OCI-LY3 (cell line): Measurements from ENCODE around the gene ZNF22.

Experiments
- H2AFZ ChIP-seq: fragments of 200-600, 300-600 bp; shearing (Covaris generic); 2 replicates; pipeline ENCODE4 v1.6.0; 2014; ENCODE audit warnings: antibody characterized with exemption, low read depth, low read length
- H3K27ac ChIP-seq: fragments of 200-600, 300-600 bp; sonication (generic); 2 replicates; pipeline ENCODE4 v1.5.1; 2014; ENCODE audit warnings: mild to moderate bottlenecking, low read length, moderate library complexity, mixed read lengths
- H3K27me3 ChIP-seq: fragments of 200-600, 300-600 bp; sonication (generic); 2 replicates; pipeline ENCODE4 v1.6.1; 2014; ENCODE audit warnings: low read depth, low read length, mixed read lengths
- H3K36me3 ChIP-seq: fragments of 200-600, 300-600 bp; sonication (generic); replicated peaks from 2 replicates; pipeline ENCODE3; 2014; ENCODE audit warnings: low read depth, low read length, mixed read lengths
- H3K4me1 ChIP-seq: fragments of 300-600, 200-600 bp; sonication (generic); 2 replicates; pipeline ENCODE4 v1.6.1; 2014; ENCODE audit warnings: low read length, mixed read lengths
- H3K4me2 ChIP-seq: fragments of 200-600, 300-600 bp; sonication (generic); 2 replicates; pipeline ENCODE4 v1.6.1; 2014; ENCODE audit warnings: low read length, mixed read lengths
- H3K4me3 ChIP-seq: fragments of 300-600, 200-600 bp; sonication (generic); 2 replicates; pipeline ENCODE4 v1.5.1; 2014; ENCODE audit warnings: antibody characterized with exemption, mild to moderate bottlenecking, low read length, moderate library complexity
- H3K79me2 ChIP-seq: fragments of 300-600, 200-600 bp; shearing (Covaris generic); 2 replicates; pipeline ENCODE4 v1.6.1; 2014; ENCODE audit warnings: mild to moderate bottlenecking, low read length, mixed read lengths
- H3K9ac ChIP-seq: fragments of 300-600, 200-600 bp; shearing (Covaris generic); 2 replicates; pipeline ENCODE4 v1.6.0; 2014; ENCODE audit warnings: mild to moderate bottlenecking, low read length, moderate library complexity
- H3K9me3 ChIP-seq: fragments of 200-600, 300-600 bp; shearing (Covaris generic); 2 replicates; pipeline ENCODE4 v1.6.1; 2014; ENCODE audit warnings: low read length, mixed read lengths; ENCODE audit not compliant: insufficient read depth
- H4K20me1 ChIP-seq: fragments of 200-600, 300-600 bp; sonication (generic); 2 replicates; pipeline ENCODE4 v1.6.1; 2016; ENCODE audit warnings: low read length, mixed read lengths; ENCODE audit not compliant: insufficient read depth
- EZH2phosphoT487 ChIP-seq: fragments of 200-600 bp; shearing (Covaris generic); IDR thresholded peaks from 2 replicates; pipeline ENCODE4 v1.6.1; 2018; ENCODE audit warnings: antibody characterized with exemption, mixed run types, low read depth
- TF ChIP-seq, protein P1 (sequence below): fragments of 200-600, 300-600 bp; sonication (generic); IDR thresholded peaks from 2 replicates; pipeline ENCODE4 v1.5.1; 2014; ENCODE audit warnings: antibody characterized with exemption, low read length, low read depth

Gene ZNF22

DNA sequence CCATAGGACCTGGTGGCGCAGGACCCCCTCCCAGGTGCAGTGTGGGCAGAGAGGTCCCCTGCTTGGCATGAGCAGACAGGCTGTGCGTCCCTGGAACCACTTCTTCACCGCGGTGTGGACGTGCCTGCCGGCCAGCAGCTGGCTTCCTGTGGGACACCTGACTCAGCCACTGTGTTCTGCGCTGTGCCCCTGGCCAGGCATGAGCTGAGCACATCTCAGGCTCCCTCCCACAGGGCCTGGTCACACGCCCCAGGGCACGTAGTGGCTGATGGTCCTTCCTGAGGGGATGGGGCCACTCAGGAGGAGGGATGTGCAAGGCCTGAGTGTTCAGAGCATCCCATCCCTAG is 18.6 kb upstream of the ZNF22 start:
- H3K4me1 ChIP-seq: peaks cover 39% of the 10 kb centered on the region
- H3K79me2 ChIP-seq: no peaks in the 10 kb centered on the region
- no peak overlapping the region for H3K27ac ChIP-seq
- no peaks in the 10 kb centered on the region for H3K9me3 ChIP-seq
- H3K27me3 ChIP-seq: no peaks in the 10 kb centered on the region
- H4K20me1 ChIP-seq: no peaks in the 10 kb centered on the region
- H2AFZ ChIP-seq: no peak overlapping the region
- no peak overlapping the region for H3K4me3 ChIP-seq
- no peak overlapping the region for H3K4me2 ChIP-seq
- H3K9ac ChIP-seq: no peak overlapping the region
- H3K36me3 ChIP-seq: no peaks in the 10 kb centered on the region
- TF ChIP-seq EZH2phosphoT487: no peak
- TF ChIP-seq, protein P1, sequence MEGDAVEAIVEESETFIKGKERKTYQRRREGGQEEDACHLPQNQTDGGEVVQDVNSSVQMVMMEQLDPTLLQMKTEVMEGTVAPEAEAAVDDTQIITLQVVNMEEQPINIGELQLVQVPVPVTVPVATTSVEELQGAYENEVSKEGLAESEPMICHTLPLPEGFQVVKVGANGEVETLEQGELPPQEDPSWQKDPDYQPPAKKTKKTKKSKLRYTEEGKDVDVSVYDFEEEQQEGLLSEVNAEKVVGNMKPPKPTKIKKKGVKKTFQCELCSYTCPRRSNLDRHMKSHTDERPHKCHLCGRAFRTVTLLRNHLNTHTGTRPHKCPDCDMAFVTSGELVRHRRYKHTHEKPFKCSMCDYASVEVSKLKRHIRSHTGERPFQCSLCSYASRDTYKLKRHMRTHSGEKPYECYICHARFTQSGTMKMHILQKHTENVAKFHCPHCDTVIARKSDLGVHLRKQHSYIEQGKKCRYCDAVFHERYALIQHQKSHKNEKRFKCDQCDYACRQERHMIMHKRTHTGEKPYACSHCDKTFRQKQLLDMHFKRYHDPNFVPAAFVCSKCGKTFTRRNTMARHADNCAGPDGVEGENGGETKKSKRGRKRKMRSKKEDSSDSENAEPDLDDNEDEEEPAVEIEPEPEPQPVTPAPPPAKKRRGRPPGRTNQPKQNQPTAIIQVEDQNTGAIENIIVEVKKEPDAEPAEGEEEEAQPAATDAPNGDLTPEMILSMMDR: no peak

DNA sequence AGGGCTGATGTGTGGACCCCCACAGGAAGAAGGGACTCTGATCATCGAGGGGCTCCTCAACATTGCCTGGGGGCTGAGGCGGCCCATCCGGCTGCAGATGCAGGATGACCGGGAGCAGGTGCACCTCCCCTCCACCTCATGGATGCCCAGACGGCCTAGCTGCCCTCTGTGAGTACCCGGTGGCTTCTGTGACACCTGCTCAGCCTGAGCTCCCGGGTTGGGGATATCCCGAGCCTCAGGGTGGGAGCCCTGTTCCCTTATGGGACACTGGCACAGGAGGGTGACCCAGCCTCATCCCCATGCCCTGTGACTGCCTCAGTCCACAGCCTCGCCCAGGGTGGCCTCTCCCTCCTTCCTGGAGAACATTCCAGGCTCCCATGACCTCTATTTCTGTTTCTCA is 18.2 kb upstream of the ZNF22 start:
- Histone ChIP-seq H4K20me1 (no peaks in the 10 kb centered on the region), H3K27me3 (no peaks in the 10 kb centered on the region), H3K79me2 (no peaks in the 10 kb centered on the region), H3K27ac (no peak overlapping the region), H3K9me3 (no peaks in the 10 kb centered on the region), H3K4me2 (no peak overlapping the region), H2AFZ (no peak overlapping the region), H3K9ac (no peak overlapping the region), H3K4me1 (peaks cover 39% of the 10 kb centered on the region), H3K4me3 (no peak overlapping the region), H3K36me3 (no peaks in the 10 kb centered on the region)
- TF ChIP-seq, protein P1: no peak
- no peak for TF ChIP-seq EZH2phosphoT487

DNA sequence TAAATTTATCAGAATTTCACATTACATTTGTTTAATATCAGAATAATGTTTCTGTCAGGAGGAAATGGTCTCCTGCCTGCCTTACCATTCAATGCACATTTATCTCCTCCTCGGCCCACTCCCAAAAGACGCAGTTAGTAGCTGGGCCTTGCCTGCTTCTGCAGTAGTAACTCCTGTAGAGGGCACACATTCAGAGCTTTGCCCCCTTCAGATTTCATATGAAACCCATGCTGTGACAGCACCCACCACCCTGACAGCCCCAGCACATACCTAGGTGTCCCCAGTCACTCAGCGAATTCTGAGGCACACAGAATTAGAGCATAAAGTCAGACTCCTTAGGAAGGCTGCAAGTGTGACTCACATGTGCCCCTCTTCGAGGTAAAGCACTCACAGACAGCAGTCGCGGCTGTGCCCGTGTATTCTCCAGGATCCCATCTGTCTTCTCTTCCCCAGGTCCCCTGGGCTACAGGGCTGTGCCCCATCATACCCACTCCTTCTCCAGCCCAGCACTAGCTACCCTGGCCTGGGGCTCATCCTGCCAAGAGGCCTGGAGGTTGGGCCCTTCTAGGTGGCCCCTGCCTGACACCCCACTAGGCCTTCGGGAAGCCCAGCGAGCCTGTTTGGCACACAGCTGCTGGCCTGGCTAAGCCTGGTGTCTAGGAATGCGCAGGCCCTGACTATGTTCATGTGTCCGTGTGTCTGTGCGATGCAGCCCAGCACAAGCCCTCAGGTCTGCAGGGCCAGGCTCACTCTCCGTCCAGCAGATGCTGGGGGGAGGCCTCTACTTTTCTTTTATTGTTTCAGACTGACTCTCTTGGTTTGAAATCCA is 17.4 kb upstream of the ZNF22 start:
- TF ChIP-seq, protein P1: no peak
- no peak for TF ChIP-seq EZH2phosphoT487
- no peaks in the 10 kb centered on the region for H3K36me3 ChIP-seq
- H4K20me1 ChIP-seq: no peaks in the 10 kb centered on the region
- H3K4me1 ChIP-seq: peaks cover 35% of the 10 kb centered on the region
- no peak overlapping the region for H3K4me3 ChIP-seq
- H3K9ac ChIP-seq: no peak overlapping the region
- H2AFZ ChIP-seq: no peak overlapping the region
- no peaks in the 10 kb centered on the region for H3K27me3 ChIP-seq
- no peaks in the 10 kb centered on the region for H3K9me3 ChIP-seq
- no peak overlapping the region for H3K4me2 ChIP-seq
- no peaks in the 10 kb centered on the region for H3K79me2 ChIP-seq
- no peak overlapping the region for H3K27ac ChIP-seq

DNA sequence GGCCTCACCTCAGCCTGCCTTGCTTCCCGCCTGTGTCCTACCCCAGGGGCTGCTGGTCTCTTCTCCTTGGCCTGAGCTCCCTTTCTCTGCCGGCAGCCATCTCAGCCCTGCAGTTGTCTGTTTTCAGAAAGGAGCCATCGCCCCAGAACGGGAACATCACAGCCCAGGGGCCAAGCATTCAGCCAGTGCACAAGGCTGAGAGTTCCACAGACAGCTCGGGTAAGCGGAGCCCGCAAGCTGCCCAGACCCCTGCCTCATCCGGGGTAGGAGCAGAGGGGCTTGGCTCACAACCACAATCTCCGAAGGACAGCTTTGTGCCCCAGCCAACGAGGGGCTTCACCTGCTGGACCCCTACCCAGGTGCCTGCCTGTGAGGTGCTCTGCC is 16.8 kb upstream of the ZNF22 start:
- TF ChIP-seq EZH2phosphoT487: no peak
- TF ChIP-seq, protein P1: no peak
- H3K9ac ChIP-seq: no peak overlapping the region
- H3K36me3 ChIP-seq: no peaks in the 10 kb centered on the region
- H2AFZ ChIP-seq: no peak overlapping the region
- no peak overlapping the region for H3K4me2 ChIP-seq
- no peak overlapping the region for H3K27ac ChIP-seq
- no peaks in the 10 kb centered on the region for H4K20me1 ChIP-seq
- H3K9me3 ChIP-seq: no peaks in the 10 kb centered on the region
- no peaks in the 10 kb centered on the region for H3K79me2 ChIP-seq
- H3K4me1 ChIP-seq: peaks cover 29% of the 10 kb centered on the region
- H3K27me3 ChIP-seq: no peaks in the 10 kb centered on the region
- no peak overlapping the region for H3K4me3 ChIP-seq
